Fibroblast of the aortic adventitia (primary cell): Measurements from ENCODE around the gene FOXP1. TPM values are rescaled to one million over a fixed set of nuclear protein-coding genes. Genes with fewer than 3 reads are reported as not detected.
"Not testable (repeated sequence)": the region's sequence is repeated elsewhere in the genome, so short reads cannot be mapped to it uniquely, and the experiment has no call there.

Source experiments
- DNase-seq: peaks from one replicate; pipeline ENCODE4 v3.0.0-alpha.2; 2010; ENCODE audit warnings: low read depth
- H3K4me3 ChIP-seq: 2 replicates; pipeline ENCODE4 v1.5.1; 2011; ENCODE audit warnings: low read depth, mild to moderate bottlenecking, control low read depth, low read length, moderate library complexity
- CTCF ChIP-seq: IDR thresholded peaks from 2 replicates; pipeline ENCODE4 v1.5.1; 2011; ENCODE audit warnings: mild to moderate bottlenecking, low read length, control low read depth, inconsistent platforms; ENCODE audit not compliant: insufficient read depth
- total RNA-seq: library from RNA; depleted of rRNA; stranded (reverse); fragments of >200 nt; gene quantifications from 2 replicates; pipeline ENCODE4 v1.2.3, GENCODE V29; 2012; ENCODE audit warnings: low replicate concordance

Gene FOXP1
- total RNA-seq, 1 donor, result 115 TPM

- DNase-seq, result no peak
- no peak overlapping the region for H3K4me3 ChIP-seq
- TF ChIP-seq CTCF, result no peak
Observed at GRCh38 chr3:71330909-71331308, 252.6 kb downstream of the FOXP1 start.

GRCh38 chr3:71330505-71330904 is 253.0 kb downstream of the FOXP1 start:
- no peak overlapping the region for H3K4me3 ChIP-seq
- TF ChIP-seq CTCF, result no peak
- DNase-seq, result no peak

GRCh38 chr3:71329817-71330216 is 253.7 kb downstream of the FOXP1 start:
- no peak overlapping the region for H3K4me3 ChIP-seq
- no peak for DNase-seq
- no peak for TF ChIP-seq CTCF

- no peak for DNase-seq
- no peak overlapping the region for H3K4me3 ChIP-seq
- no peak for TF ChIP-seq CTCF
Observed at GRCh38 chr3:71328926-71329325, 254.6 kb downstream of the FOXP1 start.

- DNase-seq, result no peak
- no peak overlapping the region for H3K4me3 ChIP-seq
- TF ChIP-seq CTCF, result no peak
Observed at GRCh38 chr3:71327936-71328335, 255.6 kb downstream of the FOXP1 start.

GRCh38 chr3:71325715-71326114 is 257.8 kb downstream of the FOXP1 start:
- no peak overlapping the region for H3K4me3 ChIP-seq
- TF ChIP-seq CTCF, result no peak
- no peak for DNase-seq

- not testable (repeated sequence) for DNase-seq, H3K4me3 ChIP-seq
Observed at GRCh38 chr3:71324224-71324623, 259.3 kb downstream of the FOXP1 start.
